Sigmoid colon (tissue), 7 donors: ENCODE data around the gene PRKCSH. TPM values are rescaled to one million over a fixed set of nuclear protein-coding genes. Genes with fewer than 3 reads are reported as not detected.

Experiments used
- DNase-seq: peaks from one replicate; pipeline ENCODE4 v3.0.0-alpha.2; 2019
- H3K27ac ChIP-seq, 4 donors: fragments of 200-600 bp; sonication (generic); one replicate each; pipeline ENCODE4 v1.5.1; 2016 to 2019; ENCODE audit warnings: mild to moderate bottlenecking in 1 of 4
- H3K27me3 ChIP-seq, 3 donors: fragments of 200-600 bp; sonication (generic); one replicate each; pipeline ENCODE4 v1.5.1; 2019; ENCODE audit warnings: mild to moderate bottlenecking in 1 of 3
- H3K36me3 ChIP-seq, 4 donors: fragments of 200-600 bp; sonication (generic); one replicate each; pipeline ENCODE4 v1.5.1; 2016 to 2019
- H3K4me1 ChIP-seq, 4 donors: fragments of 200-600 bp; sonication (generic); one replicate each; pipeline ENCODE4 v1.5.1; 2017 to 2019
- H3K4me3 ChIP-seq, 4 donors: fragments of 200-600 bp; sonication (generic); one replicate each; pipeline ENCODE4 v1.5.1; 2017 to 2019; ENCODE audit warnings: mild to moderate bottlenecking in 2 of 4, moderate library complexity in 1 of 4
- H3K9me3 ChIP-seq, 4 donors: fragments of 200-600 bp in 3 of 4; sonication (generic) in 3 of 4; one replicate each; pipeline versions ENCODE4 v1.5.1 to v1.6.1; 2013 to 2019
- EP300 ChIP-seq, 4 donors: sonication (generic); formaldehyde crosslinking; IDR thresholded peaks; one replicate each; pipeline ENCODE4 v1.6.1; 2017; ENCODE audit warnings: antibody characterized with exemption in 4 of 4
- POLR2A ChIP-seq, 2 donors: fragments of 450-650 bp; IDR thresholded peaks; one replicate each; pipeline ENCODE4 v1.6.1; 2016; ENCODE audit warnings: antibody characterized with exemption in 2 of 2, mild to moderate bottlenecking in 2 of 2, moderate library complexity in 2 of 2
- POLR2AphosphoS5 ChIP-seq, 4 donors: sonication (generic); formaldehyde crosslinking; IDR thresholded peaks; one replicate each; pipeline ENCODE4 v1.6.1; 2017; ENCODE audit warnings: antibody characterized with exemption in 4 of 4
- WGBS, 2 donors: extraction: QIAGEN DNeasy Blood & Tissue Kit; methylation state at CpG; one replicate each; pipeline ENCODE4 v1.1.7; 2013; 5-methylcytosine and 5-hydroxymethylcytosine counted together
- intact Hi-C: fragments of 100-400 bp; cut with DNase I; formaldehyde crosslinking; loops from one replicate; pipeline ENCODE4 v1.15.1; 2023
- polyA plus RNA-seq, 3 donors: library from polyadenylated mRNA; stranded (reverse); fragments of 200-250 nt; gene quantifications; one replicate each; pipeline ENCODE4 v1.2.3, GENCODE V29; 2013
- total RNA-seq, 4 donors: library from RNA; depleted of rRNA; stranded (reverse); fragments of >200 nt; gene quantifications; one replicate each; pipeline ENCODE4 v1.1.0, GENCODE V29; 2016
- TF ChIP-seq, protein P1 (sequence below), 4 experiments: fragments of 450-650 bp in 3 of 4; fragments of 200-600 bp in 1 of 4; IDR thresholded peaks; one replicate each; pipeline ENCODE4 v1.5.1; 2016 to 2019; ENCODE audit warnings: antibody characterized with exemption in 4 of 4, mild to moderate bottlenecking in 3 of 4, moderate library complexity in 2 of 4
- donor health status: healthy with polysubstance abuse.
- donor health status: Bipolar disorder and iron deficiency.
- donor health status: healthy.

Gene PRKCSH
- total and polyA plus RNA-seq, 7 donors, result 57.6 to 187 (median 89.3) TPM

DNA sequence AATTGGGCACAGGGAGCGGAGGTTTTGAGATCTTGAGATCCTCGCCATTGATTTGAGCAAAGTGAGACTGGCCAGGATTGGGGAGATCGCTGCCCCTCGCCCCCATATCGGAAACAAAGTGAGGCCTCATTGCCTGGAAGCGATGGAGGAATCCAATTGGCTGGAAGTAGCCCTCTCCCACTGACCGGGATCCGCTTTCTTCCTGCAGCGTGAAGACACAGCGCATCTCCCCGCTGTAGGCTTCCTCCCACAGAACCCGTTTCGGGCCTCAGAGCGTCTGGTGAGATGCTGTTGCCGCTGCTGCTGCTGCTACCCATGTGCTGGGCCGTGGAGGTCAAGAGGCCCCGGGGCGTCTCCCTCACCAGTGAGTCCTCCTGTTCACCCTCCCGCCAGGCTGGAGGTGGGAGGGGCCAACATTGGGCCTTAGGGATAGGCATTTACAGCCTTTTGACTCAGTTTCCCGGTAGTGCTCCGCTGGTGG, 438 bp downstream of the PRKCSH start:
- DNase-seq, result peak; percentile 73
- Histone ChIP-seq H3K27me3 (no peaks in the 10 kb centered on the region), H3K27ac (peak overlapping the region; percentile 73 to 85 (median 78)), H3K9me3 (no peaks in the 10 kb centered on the region), H3K4me1 (peaks cover 0 to 22% (median 19%) of the 10 kb centered on the region in 4 donors), H3K4me3 (peak overlapping the region; percentile 54 to 82 (median 71)), H3K36me3 (peaks cover 6 to 44% (median 28%) of the 10 kb centered on the region in 4 donors)
- TF ChIP-seq POLR2AphosphoS5 (IDR thresholded peaks at IDR 0.05) (no peak), EP300 (IDR thresholded peaks at IDR 0.05) (no peak), POLR2A (IDR thresholded peaks at IDR 0.05) (no peak)
- TF ChIP-seq, protein P1, sequence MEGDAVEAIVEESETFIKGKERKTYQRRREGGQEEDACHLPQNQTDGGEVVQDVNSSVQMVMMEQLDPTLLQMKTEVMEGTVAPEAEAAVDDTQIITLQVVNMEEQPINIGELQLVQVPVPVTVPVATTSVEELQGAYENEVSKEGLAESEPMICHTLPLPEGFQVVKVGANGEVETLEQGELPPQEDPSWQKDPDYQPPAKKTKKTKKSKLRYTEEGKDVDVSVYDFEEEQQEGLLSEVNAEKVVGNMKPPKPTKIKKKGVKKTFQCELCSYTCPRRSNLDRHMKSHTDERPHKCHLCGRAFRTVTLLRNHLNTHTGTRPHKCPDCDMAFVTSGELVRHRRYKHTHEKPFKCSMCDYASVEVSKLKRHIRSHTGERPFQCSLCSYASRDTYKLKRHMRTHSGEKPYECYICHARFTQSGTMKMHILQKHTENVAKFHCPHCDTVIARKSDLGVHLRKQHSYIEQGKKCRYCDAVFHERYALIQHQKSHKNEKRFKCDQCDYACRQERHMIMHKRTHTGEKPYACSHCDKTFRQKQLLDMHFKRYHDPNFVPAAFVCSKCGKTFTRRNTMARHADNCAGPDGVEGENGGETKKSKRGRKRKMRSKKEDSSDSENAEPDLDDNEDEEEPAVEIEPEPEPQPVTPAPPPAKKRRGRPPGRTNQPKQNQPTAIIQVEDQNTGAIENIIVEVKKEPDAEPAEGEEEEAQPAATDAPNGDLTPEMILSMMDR (IDR thresholded peaks at IDR 0.05), result no peak
- intact Hi-C loops, result loop anchor here (1.0 to 10.0 kb wide), 3 partner anchors 55 to 311 kb away; partner anchors contain the start of gene ZNF653
- WGBS, 2 donors, result 2 to 5% methylated on average over 21 of the region's 21 CpGs

DNA sequence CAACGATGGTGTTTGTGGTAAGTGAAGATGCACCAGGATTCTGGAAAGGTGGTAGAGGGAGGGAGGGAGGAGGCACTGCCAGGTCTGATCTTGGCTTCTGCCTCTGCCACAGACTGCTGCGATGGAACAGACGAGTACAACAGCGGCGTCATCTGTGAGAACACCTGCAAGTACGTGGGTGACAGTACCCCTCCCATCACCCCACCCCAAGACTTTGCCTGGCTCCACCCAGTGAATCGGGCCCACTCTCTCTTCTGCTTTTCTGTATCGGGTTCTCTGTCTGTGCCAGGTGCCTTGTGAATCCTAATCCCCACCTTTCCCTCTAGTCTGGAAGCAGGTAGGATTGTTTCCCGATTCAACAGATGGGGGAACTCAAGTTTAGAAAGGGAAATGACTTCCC, 2.5 kb downstream of the PRKCSH start:
- Histone ChIP-seq H3K4me3 (no peak overlapping the region), H3K9me3 (no peaks in the 10 kb centered on the region), H3K27ac (no peak overlapping the region), H3K27me3 (no peaks in the 10 kb centered on the region), H3K4me1 (peaks cover 0 to 22% (median 19%) of the 10 kb centered on the region in 4 donors), H3K36me3 (peaks cover 23 to 64% (median 45%) of the 10 kb centered on the region in 4 donors)
- intact Hi-C loops, result loop anchor here (5.0 to 10.0 kb wide), 2 partner anchors 69 to 313 kb away; partner anchors contain the start of gene ZNF653
- DNase-seq, result no peak
- TF ChIP-seq, protein P1 (IDR thresholded peaks at IDR 0.05), result no peak
- 84 to 91% methylated on average over 9 of the region's 9 CpGs for WGBS, 2 donors

DNA sequence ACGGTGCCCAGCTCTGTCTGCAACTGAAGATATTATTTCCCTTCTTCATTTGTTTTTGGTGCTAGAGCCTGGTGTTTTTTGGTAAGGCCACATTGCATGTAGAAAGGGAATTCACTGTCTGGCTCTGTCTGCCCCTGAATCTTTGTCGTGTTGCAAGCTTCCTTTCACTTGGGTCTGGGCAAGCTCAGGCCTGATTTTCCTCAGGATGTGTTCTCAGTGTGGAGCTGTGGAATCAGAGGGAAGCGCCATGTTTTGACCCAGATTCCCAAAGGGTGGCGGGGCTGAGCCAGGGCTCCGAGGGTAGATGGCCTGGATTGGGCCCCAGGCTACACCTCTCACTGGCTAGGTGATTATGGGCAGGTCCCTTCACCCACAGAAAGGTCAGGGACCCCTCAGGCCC, 8.6 kb downstream of the PRKCSH start:
- 80 to 90% methylated on average over 5 of the region's 5 CpGs for WGBS, 2 donors
- TF ChIP-seq POLR2A (IDR thresholded peaks at IDR 0.05), result no peak
- Histone ChIP-seq H3K4me1 (no peaks in the 10 kb centered on the region), H3K36me3 (peaks cover 21 to 96% (median 66%) of the 10 kb centered on the region in 4 donors), H3K27ac (no peak overlapping the region), H3K27me3 (no peaks in the 10 kb centered on the region), H3K9me3 (no peaks in the 10 kb centered on the region), H3K4me3 (no peak overlapping the region)
- intact Hi-C loops, result no loop called here
- no peak for DNase-seq

DNA sequence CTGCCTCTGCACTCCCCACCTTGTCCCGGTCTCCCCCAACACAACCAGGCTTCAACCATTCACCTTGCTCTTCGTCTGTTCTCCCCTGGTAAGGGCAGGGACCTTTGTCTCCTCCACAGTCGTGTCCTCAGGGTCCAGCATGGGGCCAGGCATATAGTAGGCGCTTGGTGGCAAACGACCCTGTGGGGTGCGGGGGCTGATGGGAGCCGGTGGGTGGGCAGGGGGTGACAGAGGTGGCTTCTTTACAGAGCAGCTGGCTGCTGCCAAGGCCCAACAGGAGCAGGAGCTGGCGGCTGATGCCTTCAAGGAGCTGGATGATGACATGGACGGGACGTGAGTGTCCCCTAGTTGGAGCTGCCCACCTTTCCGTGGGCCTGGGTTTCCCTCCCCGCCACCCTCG, 9.7 kb downstream of the PRKCSH start:
- H3K9me3 ChIP-seq, result no peaks in the 10 kb centered on the region
- WGBS, 2 donors, result 91 to 93% methylated on average over 13 of the region's 13 CpGs
- no peak overlapping the region for H3K27ac ChIP-seq
- no peak overlapping the region for H3K4me3 ChIP-seq
- no peaks in the 10 kb centered on the region for H3K27me3 ChIP-seq
- intact Hi-C loops, result no loop called here
- peaks cover 24 to 98% (median 67%) of the 10 kb centered on the region in 4 donors for H3K36me3 ChIP-seq
- TF ChIP-seq, protein P1 (IDR thresholded peaks at IDR 0.05), result no peak
- no peak for TF ChIP-seq POLR2AphosphoS5 (IDR thresholded peaks at IDR 0.05)
- TF ChIP-seq EP300 (IDR thresholded peaks at IDR 0.05), result no peak
- no peaks in the 10 kb centered on the region for H3K4me1 ChIP-seq
- no peak for DNase-seq

DNA sequence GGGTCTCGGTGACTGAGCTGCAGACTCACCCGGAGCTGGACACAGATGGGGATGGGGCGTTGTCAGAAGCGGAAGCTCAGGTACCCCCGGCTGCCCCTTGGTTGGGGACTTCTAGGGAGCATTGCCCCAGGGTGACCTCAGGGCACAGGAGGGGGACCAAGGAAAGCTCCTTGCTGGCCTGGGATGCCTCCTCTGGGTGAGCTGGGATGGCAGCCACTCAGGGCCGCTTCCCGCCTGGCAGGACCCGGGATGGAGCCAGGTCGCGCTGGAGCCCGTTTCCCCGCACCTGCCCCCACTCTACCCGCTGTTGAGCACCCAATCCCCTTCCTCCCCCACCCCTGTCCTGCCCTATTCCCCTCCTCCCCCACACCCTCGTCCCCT, 10.8 kb downstream of the PRKCSH start:
- Histone ChIP-seq H3K27me3 (peaks cover 0 to under 1% (median 0%) of the 10 kb centered on the region in 3 donors), H3K36me3 (peaks cover 18 to 97% (median 66%) of the 10 kb centered on the region in 4 donors), H3K4me1 (no peaks in the 10 kb centered on the region), H3K27ac (no peak overlapping the region), H3K9me3 (no peaks in the 10 kb centered on the region), H3K4me3 (no peak overlapping the region)
- WGBS, 2 donors, result 89 to 92% methylated on average over 14 of the region's 14 CpGs
- DNase-seq, result no peak
- TF ChIP-seq POLR2AphosphoS5 (IDR thresholded peaks at IDR 0.05), result no peak
- TF ChIP-seq POLR2A (IDR thresholded peaks at IDR 0.05), result no peak
- TF ChIP-seq, protein P1 (IDR thresholded peaks at IDR 0.05), result no peak
- no peak for TF ChIP-seq EP300 (IDR thresholded peaks at IDR 0.05)
- intact Hi-C loops, result loop anchor here (1.0 to 2.0 kb wide), 2 partner anchors 151 to 203 kb away; no protein-coding TSS in a partner anchor
